ENCODE data around the gene HOXD4.

GRCh38 chr2:176101842-176102241 lies 49.5 kb upstream of the HOXD4 start:
- TF ChIP-seq EGR1 (IDR thresholded peaks at IDR 0.05; ENCODE audit: borderline replicate concordance in 1 of 2, low read depth in 2 of 2, low read length in 2 of 2), result no peak
- TF ChIP-seq DPF2 (IDR thresholded peaks at IDR 0.05), result no peak
- TF ChIP-seq IRF3 (IDR thresholded peaks at IDR 0.05), result no peak
- no peak for TF ChIP-seq CTCF (IDR thresholded peaks at IDR 0.05 in 2 of 3, conservative IDR thresholded peaks at IDR 0.05 in 1 of 3; ENCODE audit: control insufficient read depth in 2 of 3, extremely low read depth in 1 of 3, insufficient read depth in 1 of 3, low read depth in 3 of 3, low read length in 3 of 3)
- TF ChIP-seq TCF3 (IDR thresholded peaks at IDR 0.05; ENCODE audit: borderline replicate concordance, insufficient read depth, low read depth, low read length), result no peak
- TF ChIP-seq EZH2 (IDR thresholded peaks at IDR 0.05; ENCODE audit: borderline replicate concordance, control insufficient read depth, low read depth, low read length), result no peak
- no peak for TF ChIP-seq CBX3 (IDR thresholded peaks at IDR 0.05; ENCODE audit: borderline replicate concordance, low read depth)
- TF ChIP-seq EP300 (IDR thresholded peaks at IDR 0.05; ENCODE audit: borderline replicate concordance in 1 of 2, control insufficient read depth in 1 of 2, low read depth in 2 of 2, low read length in 2 of 2), result no peak
- TF ChIP-seq YY1 (IDR thresholded peaks at IDR 0.05; ENCODE audit: low read depth, low read length), result no peak
- TF ChIP-seq CHD4 (IDR thresholded peaks at IDR 0.05), result no peak
- TF ChIP-seq POLR2AphosphoS5 (IDR thresholded peaks at IDR 0.05; ENCODE audit: low read length), result no peak
- no peak for TF ChIP-seq HDAC2 (IDR thresholded peaks at IDR 0.05)
- TF ChIP-seq BRCA1 (IDR thresholded peaks at IDR 0.05; ENCODE audit: low read depth, low read length), result no peak
- no peak for TF ChIP-seq MAX (IDR thresholded peaks at IDR 0.05; ENCODE audit: low read depth, low read length)
